OCI-LY3 (cell line): ENCODE results near the gene ZNRF2.

ENCODE experiments used
- H2AFZ ChIP-seq: fragments of 200-600, 300-600 bp; shearing (Covaris generic); 2 replicates; pipeline ENCODE4 v1.6.0; 2014; ENCODE audit warnings: antibody characterized with exemption, low read depth, low read length
- H3K27ac ChIP-seq: fragments of 200-600, 300-600 bp; sonication (generic); 2 replicates; pipeline ENCODE4 v1.5.1; 2014; ENCODE audit warnings: mild to moderate bottlenecking, low read length, moderate library complexity, mixed read lengths
- H3K27me3 ChIP-seq: fragments of 200-600, 300-600 bp; sonication (generic); 2 replicates; pipeline ENCODE4 v1.6.1; 2014; ENCODE audit warnings: low read depth, low read length, mixed read lengths
- H3K36me3 ChIP-seq: fragments of 200-600, 300-600 bp; sonication (generic); replicated peaks from 2 replicates; pipeline ENCODE3; 2014; ENCODE audit warnings: low read depth, low read length, mixed read lengths
- H3K4me1 ChIP-seq: fragments of 300-600, 200-600 bp; sonication (generic); 2 replicates; pipeline ENCODE4 v1.6.1; 2014; ENCODE audit warnings: low read length, mixed read lengths
- H3K4me2 ChIP-seq: fragments of 200-600, 300-600 bp; sonication (generic); 2 replicates; pipeline ENCODE4 v1.6.1; 2014; ENCODE audit warnings: low read length, mixed read lengths
- H3K4me3 ChIP-seq: fragments of 300-600, 200-600 bp; sonication (generic); 2 replicates; pipeline ENCODE4 v1.5.1; 2014; ENCODE audit warnings: antibody characterized with exemption, mild to moderate bottlenecking, low read length, moderate library complexity
- H3K79me2 ChIP-seq: fragments of 300-600, 200-600 bp; shearing (Covaris generic); 2 replicates; pipeline ENCODE4 v1.6.1; 2014; ENCODE audit warnings: mild to moderate bottlenecking, low read length, mixed read lengths
- H3K9ac ChIP-seq: fragments of 300-600, 200-600 bp; shearing (Covaris generic); 2 replicates; pipeline ENCODE4 v1.6.0; 2014; ENCODE audit warnings: mild to moderate bottlenecking, low read length, moderate library complexity
- H3K9me3 ChIP-seq: fragments of 200-600, 300-600 bp; shearing (Covaris generic); 2 replicates; pipeline ENCODE4 v1.6.1; 2014; ENCODE audit warnings: low read length, mixed read lengths; ENCODE audit not compliant: insufficient read depth
- H4K20me1 ChIP-seq: fragments of 200-600, 300-600 bp; sonication (generic); 2 replicates; pipeline ENCODE4 v1.6.1; 2016; ENCODE audit warnings: low read length, mixed read lengths; ENCODE audit not compliant: insufficient read depth
- CTCF ChIP-seq: fragments of 200-600, 300-600 bp; sonication (generic); IDR thresholded peaks from 2 replicates; pipeline ENCODE4 v1.5.1; 2014; ENCODE audit warnings: antibody characterized with exemption, low read length, low read depth
- EZH2phosphoT487 ChIP-seq: fragments of 200-600 bp; shearing (Covaris generic); IDR thresholded peaks from 2 replicates; pipeline ENCODE4 v1.6.1; 2018; ENCODE audit warnings: antibody characterized with exemption, mixed run types, low read depth

The ZNRF2 gene

GRCh38 chr7:30254717-30255063 is 29.7 kb upstream of the ZNRF2 start:
- no peak overlapping the region for H3K4me2 ChIP-seq
- no peaks in the 10 kb centered on the region for H3K79me2 ChIP-seq
- no peaks in the 10 kb centered on the region for H3K4me1 ChIP-seq
- TF ChIP-seq CTCF (no peak), EZH2phosphoT487 (no peak)
- no peak overlapping the region for H2AFZ ChIP-seq
- no peaks in the 10 kb centered on the region for H4K20me1 ChIP-seq
- H3K9ac ChIP-seq = no peak overlapping the region
- H3K27ac ChIP-seq = no peak overlapping the region
- H3K27me3 ChIP-seq = no peaks in the 10 kb centered on the region
- H3K4me3 ChIP-seq = no peak overlapping the region
- H3K9me3 ChIP-seq = no peaks in the 10 kb centered on the region
- H3K36me3 ChIP-seq = no peaks in the 10 kb centered on the region

- no peaks in the 10 kb centered on the region for H3K79me2 ChIP-seq
- TF ChIP-seq CTCF (no peak), EZH2phosphoT487 (no peak)
- H3K9ac ChIP-seq = no peak overlapping the region
- no peaks in the 10 kb centered on the region for H4K20me1 ChIP-seq
- H3K4me2 ChIP-seq = no peak overlapping the region
- H3K27ac ChIP-seq = no peak overlapping the region
- no peaks in the 10 kb centered on the region for H3K36me3 ChIP-seq
- no peaks in the 10 kb centered on the region for H3K4me1 ChIP-seq
- H3K9me3 ChIP-seq = no peaks in the 10 kb centered on the region
- H3K27me3 ChIP-seq = no peaks in the 10 kb centered on the region
- no peak overlapping the region for H2AFZ ChIP-seq
- no peak overlapping the region for H3K4me3 ChIP-seq
These were observed 29.2 kb upstream of the ZNRF2 start for GRCh38 chr7:30255064-30255769.

GRCh38 chr7:30256349-30256858 is 28.0 kb upstream of the ZNRF2 start:
- Histone ChIP-seq H3K79me2 (no peaks in the 10 kb centered on the region), H3K4me2 (no peak overlapping the region), H3K27me3 (no peaks in the 10 kb centered on the region), H3K9me3 (no peaks in the 10 kb centered on the region), H3K4me3 (no peak overlapping the region), H3K9ac (no peak overlapping the region), H3K4me1 (no peaks in the 10 kb centered on the region), H3K27ac (no peak overlapping the region), H2AFZ (no peak overlapping the region), H3K36me3 (no peaks in the 10 kb centered on the region), H4K20me1 (no peaks in the 10 kb centered on the region)
- no peak for TF ChIP-seq EZH2phosphoT487
- TF ChIP-seq CTCF = no peak

GRCh38 chr7:30260246-30260768 is 24.1 kb upstream of the ZNRF2 start:
- no peaks in the 10 kb centered on the region for H4K20me1 ChIP-seq
- H3K27me3 ChIP-seq = no peaks in the 10 kb centered on the region
- TF ChIP-seq EZH2phosphoT487 = no peak
- TF ChIP-seq CTCF = no peak
- no peaks in the 10 kb centered on the region for H3K36me3 ChIP-seq
- H3K9ac ChIP-seq = no peak overlapping the region
- no peaks in the 10 kb centered on the region for H3K4me1 ChIP-seq
- no peak overlapping the region for H3K4me2 ChIP-seq
- H3K27ac ChIP-seq = no peak overlapping the region
- no peak overlapping the region for H3K4me3 ChIP-seq
- no peaks in the 10 kb centered on the region for H3K9me3 ChIP-seq
- no peaks in the 10 kb centered on the region for H3K79me2 ChIP-seq
- H2AFZ ChIP-seq = no peak overlapping the region
